Measurements from ENCODE around the gene PRR20B.
"Not testable (repeated sequence)": the region's sequence is repeated elsewhere in the genome, so short reads cannot be mapped to it uniquely, and the experiment has no call there.

DNA sequence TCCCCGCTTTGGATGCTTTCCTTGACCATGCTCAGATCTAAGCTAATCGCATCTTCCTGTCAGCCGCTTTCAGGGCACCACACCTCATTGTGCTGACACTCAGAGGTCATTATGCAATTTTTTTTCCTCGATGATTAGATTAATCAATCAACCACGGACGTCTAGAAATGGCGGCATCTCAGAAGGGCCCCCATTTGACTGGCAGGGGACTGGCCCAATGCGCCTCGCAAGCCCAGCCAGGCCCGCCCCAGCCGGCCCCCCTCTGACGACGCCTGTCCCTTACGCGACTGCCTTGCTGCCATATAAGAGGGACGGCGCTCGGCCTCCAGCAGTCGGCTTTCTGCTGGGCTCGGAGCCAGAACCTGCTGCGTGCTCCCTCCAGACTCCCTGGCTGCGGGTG lies 13.0 kb downstream of the PRR20B start, which contains the start of gene PRR20D:
- TF ChIP-seq, protein P1, sequence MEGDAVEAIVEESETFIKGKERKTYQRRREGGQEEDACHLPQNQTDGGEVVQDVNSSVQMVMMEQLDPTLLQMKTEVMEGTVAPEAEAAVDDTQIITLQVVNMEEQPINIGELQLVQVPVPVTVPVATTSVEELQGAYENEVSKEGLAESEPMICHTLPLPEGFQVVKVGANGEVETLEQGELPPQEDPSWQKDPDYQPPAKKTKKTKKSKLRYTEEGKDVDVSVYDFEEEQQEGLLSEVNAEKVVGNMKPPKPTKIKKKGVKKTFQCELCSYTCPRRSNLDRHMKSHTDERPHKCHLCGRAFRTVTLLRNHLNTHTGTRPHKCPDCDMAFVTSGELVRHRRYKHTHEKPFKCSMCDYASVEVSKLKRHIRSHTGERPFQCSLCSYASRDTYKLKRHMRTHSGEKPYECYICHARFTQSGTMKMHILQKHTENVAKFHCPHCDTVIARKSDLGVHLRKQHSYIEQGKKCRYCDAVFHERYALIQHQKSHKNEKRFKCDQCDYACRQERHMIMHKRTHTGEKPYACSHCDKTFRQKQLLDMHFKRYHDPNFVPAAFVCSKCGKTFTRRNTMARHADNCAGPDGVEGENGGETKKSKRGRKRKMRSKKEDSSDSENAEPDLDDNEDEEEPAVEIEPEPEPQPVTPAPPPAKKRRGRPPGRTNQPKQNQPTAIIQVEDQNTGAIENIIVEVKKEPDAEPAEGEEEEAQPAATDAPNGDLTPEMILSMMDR (conservative IDR thresholded peaks at IDR 0.05), result not testable (repeated sequence)
- not testable (repeated sequence) for TF ChIP-seq ZFX (IDR thresholded peaks at IDR 0.05)
